Astrocyte (in vitro differentiated cells and primary cell): ENCODE results near the gene TTC33. TPM values are rescaled to one million over a fixed set of nuclear protein-coding genes. Genes with fewer than 3 reads are reported as not detected.

ENCODE experiments used
- DNase-seq: peaks from one replicate; pipeline ENCODE4 v3.0.0-alpha.2; 2010; ENCODE audit warnings: low read depth
- FAIRE-seq: peaks from 2 replicates; lab custom pipeline; 2011; peaks lifted over from hg19 to GRCh38; lab: Jason Lieb, UNC
- H2AFZ ChIP-seq: 2 replicates; pipeline ENCODE4 v1.6.0; 2012; ENCODE audit warnings: low read depth, low read length, inconsistent platforms
- H3K27ac ChIP-seq: 2 replicates; pipeline ENCODE4 v1.5.1; 2011; ENCODE audit warnings: low read depth, low read length, inconsistent platforms
- H3K27me3 ChIP-seq: 2 replicates; pipeline ENCODE4 v1.6.0; 2011; ENCODE audit warnings: low read length, inconsistent platforms; ENCODE audit not compliant: insufficient read depth
- H3K36me3 ChIP-seq: 2 replicates; pipeline ENCODE4 v1.5.1; 2011; ENCODE audit warnings: low read length, inconsistent platforms; ENCODE audit not compliant: insufficient read depth
- H3K4me1 ChIP-seq: 2 replicates; pipeline ENCODE4 v1.5.1; 2011; ENCODE audit warnings: low read length, inconsistent platforms; ENCODE audit not compliant: insufficient read depth
- H3K4me2 ChIP-seq: 2 replicates; pipeline ENCODE4 v1.6.0; 2012; ENCODE audit warnings: low read length, inconsistent platforms
- H3K4me3 ChIP-seq: 2 replicates; pipeline ENCODE4 v1.5.1; 2011; ENCODE audit warnings: low read depth, mild to moderate bottlenecking, low read length, inconsistent platforms; ENCODE audit not compliant: insufficient read depth
- H3K79me2 ChIP-seq: 2 replicates; pipeline ENCODE4 v1.6.0; 2012; ENCODE audit warnings: mild to moderate bottlenecking, low read length, inconsistent platforms; ENCODE audit not compliant: insufficient read depth
- H3K9ac ChIP-seq: 2 replicates; pipeline ENCODE4 v1.6.0; 2012; ENCODE audit warnings: mild to moderate bottlenecking, low read length, inconsistent platforms
- H3K9me3 ChIP-seq: 2 replicates; pipeline ENCODE4 v1.5.1; 2012; ENCODE audit warnings: low read depth, mild to moderate bottlenecking, low read length, inconsistent platforms; ENCODE audit not compliant: insufficient read depth
- H4K20me1 ChIP-seq: 2 replicates; pipeline ENCODE4 v1.6.0; 2012; ENCODE audit warnings: low read length, inconsistent platforms; ENCODE audit not compliant: insufficient read depth
- H3K27ac Mint-ChIP-seq: one replicate; pipeline ENCODE4 v1.8.0; 2021; ENCODE audit warnings: mild to moderate bottlenecking, mixed read lengths; ENCODE audit not compliant: unreplicated experiment
- H3K27me3 Mint-ChIP-seq: one replicate; pipeline ENCODE4 v1.8.0; 2021; ENCODE audit warnings: low read depth, mixed read lengths; ENCODE audit not compliant: unreplicated experiment
- H3K36me3 Mint-ChIP-seq: one replicate; pipeline ENCODE4 v1.8.0; 2021; ENCODE audit warnings: low read depth, mixed read lengths; ENCODE audit not compliant: unreplicated experiment
- H3K4me1 Mint-ChIP-seq: one replicate; pipeline ENCODE4 v1.8.0; 2021; ENCODE audit warnings: low read depth, mixed read lengths; ENCODE audit not compliant: unreplicated experiment
- H3K4me3 Mint-ChIP-seq: one replicate; pipeline ENCODE4 v1.8.0; 2021; ENCODE audit warnings: mild to moderate bottlenecking, moderate library complexity, mixed read lengths; ENCODE audit not compliant: unreplicated experiment
- H3K9me3 Mint-ChIP-seq: one replicate; pipeline ENCODE4 v1.8.0; 2021; ENCODE audit warnings: mild to moderate bottlenecking, mixed read lengths; ENCODE audit not compliant: unreplicated experiment
- EZH2 ChIP-seq: IDR thresholded peaks from 2 replicates; pipeline ENCODE4 v1.6.1; 2012; ENCODE audit warnings: mild to moderate bottlenecking, low read length, inconsistent platforms; ENCODE audit not compliant: insufficient read depth
- total RNA-seq: library from RNA; stranded (reverse); gene quantifications from 2 replicates; pipeline ENCODE4 v1.2.1, GENCODE V29; 2021
- TF ChIP-seq, protein P1 (sequence below): IDR thresholded peaks from 2 replicates; pipeline ENCODE4 v1.5.1; 2011; ENCODE audit warnings: low read depth, mild to moderate bottlenecking, inconsistent platforms, low read length, moderate library complexity; ENCODE audit not compliant: insufficient read depth

Gene TTC33
- total RNA-seq, 1 donor from 2014 or later: 13.3 TPM

DNA sequence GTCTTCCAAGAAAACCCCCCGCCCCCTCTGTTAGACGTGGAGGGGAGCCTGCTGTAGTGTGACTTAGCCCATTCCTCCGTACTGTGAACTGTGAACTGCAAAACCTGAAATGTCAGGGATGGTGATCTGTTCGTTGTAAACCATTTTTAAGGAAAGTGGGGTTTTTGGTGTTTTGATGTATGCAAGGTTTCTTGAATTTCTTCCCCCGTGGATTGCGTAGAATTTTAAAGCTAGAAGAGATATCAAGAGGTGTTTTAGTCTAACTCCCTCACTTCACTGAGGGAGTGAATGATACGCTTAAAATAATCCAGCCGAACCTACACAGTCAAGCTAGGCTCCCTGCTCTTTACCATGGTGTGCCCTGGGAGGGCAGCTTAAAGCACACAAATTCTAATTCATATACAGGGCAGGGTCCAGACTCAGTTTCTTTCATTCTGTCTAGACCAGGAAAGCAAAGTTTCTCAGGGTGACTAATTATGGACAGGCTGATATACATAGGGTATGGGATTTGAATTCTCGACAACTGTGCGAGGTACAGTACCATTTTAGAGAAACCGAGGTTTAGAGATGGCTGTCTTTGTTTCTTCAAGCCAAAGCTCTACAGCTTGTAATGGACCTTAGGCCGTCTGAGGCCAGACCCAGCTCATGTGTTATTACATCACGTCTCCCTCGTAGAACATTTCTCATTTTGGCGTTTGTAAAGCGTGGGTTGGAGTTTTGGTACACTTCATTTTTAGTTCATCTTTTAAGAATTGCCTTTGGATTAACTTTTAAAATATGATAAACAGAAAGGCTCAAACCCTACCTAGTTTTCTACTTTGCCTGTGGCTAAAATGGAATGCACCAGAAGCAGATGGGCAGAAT, 73.4 kb downstream of the TTC33 start:
- Histone ChIP-seq H3K4me2 (peak overlapping the region; percentile 96), H3K79me2 (peaks cover 44% of the 10 kb centered on the region), H3K27ac (no peak overlapping the region), H3K27me3 (no peaks in the 10 kb centered on the region), H3K4me3 (peak overlapping the region; percentile 79), H3K9me3 (no peaks in the 10 kb centered on the region), H3K4me1 (peaks cover 28% of the 10 kb centered on the region), H3K9ac (peak overlapping the region; percentile 85), H4K20me1 (peaks cover 9% of the 10 kb centered on the region), H3K36me3 (no peaks in the 10 kb centered on the region), H2AFZ (no peak overlapping the region)
- H3K27me3 Mint-ChIP-seq: peaks cover 20% of the 10 kb centered on the region
- H3K27ac Mint-ChIP-seq: no peak overlapping the region
- peaks cover 15% of the 10 kb centered on the region for H3K4me1 Mint-ChIP-seq
- H3K9me3 Mint-ChIP-seq: peaks cover 4% of the 10 kb centered on the region
- peak overlapping the region; percentile 79 for H3K4me3 Mint-ChIP-seq
- H3K36me3 Mint-ChIP-seq: peaks cover 6% of the 10 kb centered on the region
- DNase-seq (no peak), FAIRE-seq (no peak)
- TF ChIP-seq, protein P1, sequence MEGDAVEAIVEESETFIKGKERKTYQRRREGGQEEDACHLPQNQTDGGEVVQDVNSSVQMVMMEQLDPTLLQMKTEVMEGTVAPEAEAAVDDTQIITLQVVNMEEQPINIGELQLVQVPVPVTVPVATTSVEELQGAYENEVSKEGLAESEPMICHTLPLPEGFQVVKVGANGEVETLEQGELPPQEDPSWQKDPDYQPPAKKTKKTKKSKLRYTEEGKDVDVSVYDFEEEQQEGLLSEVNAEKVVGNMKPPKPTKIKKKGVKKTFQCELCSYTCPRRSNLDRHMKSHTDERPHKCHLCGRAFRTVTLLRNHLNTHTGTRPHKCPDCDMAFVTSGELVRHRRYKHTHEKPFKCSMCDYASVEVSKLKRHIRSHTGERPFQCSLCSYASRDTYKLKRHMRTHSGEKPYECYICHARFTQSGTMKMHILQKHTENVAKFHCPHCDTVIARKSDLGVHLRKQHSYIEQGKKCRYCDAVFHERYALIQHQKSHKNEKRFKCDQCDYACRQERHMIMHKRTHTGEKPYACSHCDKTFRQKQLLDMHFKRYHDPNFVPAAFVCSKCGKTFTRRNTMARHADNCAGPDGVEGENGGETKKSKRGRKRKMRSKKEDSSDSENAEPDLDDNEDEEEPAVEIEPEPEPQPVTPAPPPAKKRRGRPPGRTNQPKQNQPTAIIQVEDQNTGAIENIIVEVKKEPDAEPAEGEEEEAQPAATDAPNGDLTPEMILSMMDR: no peak
- TF ChIP-seq EZH2: no peak

DNA sequence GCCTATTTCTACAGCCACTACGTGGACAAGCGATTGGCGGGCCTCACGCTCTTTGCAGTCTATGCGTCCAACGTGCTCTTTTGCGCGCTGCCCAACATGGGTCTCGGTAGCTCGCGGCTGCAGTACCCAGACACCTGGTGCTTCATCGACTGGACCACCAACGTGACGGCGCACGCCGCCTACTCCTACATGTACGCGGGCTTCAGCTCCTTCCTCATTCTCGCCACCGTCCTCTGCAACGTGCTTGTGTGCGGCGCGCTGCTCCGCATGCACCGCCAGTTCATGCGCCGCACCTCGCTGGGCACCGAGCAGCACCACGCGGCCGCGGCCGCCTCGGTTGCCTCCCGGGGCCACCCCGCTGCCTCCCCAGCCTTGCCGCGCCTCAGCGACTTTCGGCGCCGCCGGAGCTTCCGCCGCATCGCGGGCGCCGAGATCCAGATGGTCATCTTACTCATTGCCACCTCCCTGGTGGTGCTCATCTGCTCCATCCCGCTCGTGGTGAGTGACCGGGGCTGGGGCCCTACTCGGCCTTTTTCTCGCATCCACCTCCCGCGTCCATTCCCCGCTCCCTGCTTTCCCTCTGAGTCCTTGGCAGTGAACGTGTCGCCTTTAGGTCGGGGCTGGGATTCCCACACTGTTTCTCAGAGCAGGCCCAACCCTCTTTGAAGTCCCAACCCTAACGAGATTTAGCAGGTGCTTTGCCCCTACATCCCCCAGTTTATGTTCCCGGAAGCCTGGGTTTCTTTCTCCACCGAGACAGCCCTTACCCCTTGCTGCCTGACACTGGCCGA, 74.2 kb downstream of the TTC33 start:
- FAIRE-seq (no peak), DNase-seq (no peak)
- Mint-ChIP-seq H3K27me3 (peaks cover 20% of the 10 kb centered on the region), H3K27ac (no peak overlapping the region), H3K9me3 (peaks cover 4% of the 10 kb centered on the region), H3K36me3 (peaks cover 6% of the 10 kb centered on the region), H3K4me3 (peak overlapping the region; percentile 92), H3K4me1 (peaks cover 21% of the 10 kb centered on the region)
- Histone ChIP-seq H3K9ac (peak overlapping the region; percentile 85), H3K79me2 (peaks cover 43% of the 10 kb centered on the region), H3K27me3 (no peaks in the 10 kb centered on the region), H3K9me3 (no peaks in the 10 kb centered on the region), H2AFZ (peak overlapping the region; percentile 73), H3K4me3 (peak overlapping the region; percentile 79), H3K4me1 (peaks cover 37% of the 10 kb centered on the region), H3K27ac (no peak overlapping the region), H3K4me2 (peak overlapping the region; percentile 96), H4K20me1 (peaks cover 9% of the 10 kb centered on the region), H3K36me3 (no peaks in the 10 kb centered on the region)
- TF ChIP-seq, protein P1: no peak
- TF ChIP-seq EZH2: no peak
